Measurements from ENCODE around the gene ENTPD1.

GRCh38 chr10:95783741-95784140 is 27.8 kb downstream of the ENTPD1 start:
- TF ChIP-seq CTCF (conservative IDR thresholded peaks at IDR 0.05 in 1 of 2, IDR thresholded peaks at IDR 0.05 in 1 of 2; ENCODE audit: low read depth in 1 of 2, low read length in 2 of 2) (no peak), EZH2 (IDR thresholded peaks at IDR 0.05; ENCODE audit: low read length, missing control alignments) (no peak)

Measured in fibroblast of lung (primary cell).